ENCODE results near the gene WDR77.

The WDR77 gene

DNA sequence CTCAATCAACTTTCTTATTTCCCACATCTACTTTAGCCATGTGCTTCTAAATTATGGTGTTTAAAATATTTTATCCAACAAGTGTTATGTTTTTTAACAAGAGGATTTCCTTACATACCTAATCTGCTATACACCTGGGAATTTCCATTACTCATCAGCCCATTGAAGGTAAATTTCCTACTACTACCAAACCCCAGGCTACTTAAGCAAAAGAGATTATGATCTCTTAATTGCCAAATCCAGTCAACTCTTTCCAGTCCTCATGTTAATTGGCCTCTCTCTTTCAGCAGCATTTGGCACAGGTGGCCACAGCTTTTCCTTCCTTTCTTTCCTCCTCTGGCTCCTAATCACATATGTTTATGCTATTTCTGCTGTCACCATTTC, 19.7 kb upstream of the WDR77 start:
- DNase-seq (ENCODE audit: low read depth), result no peak

DNA sequence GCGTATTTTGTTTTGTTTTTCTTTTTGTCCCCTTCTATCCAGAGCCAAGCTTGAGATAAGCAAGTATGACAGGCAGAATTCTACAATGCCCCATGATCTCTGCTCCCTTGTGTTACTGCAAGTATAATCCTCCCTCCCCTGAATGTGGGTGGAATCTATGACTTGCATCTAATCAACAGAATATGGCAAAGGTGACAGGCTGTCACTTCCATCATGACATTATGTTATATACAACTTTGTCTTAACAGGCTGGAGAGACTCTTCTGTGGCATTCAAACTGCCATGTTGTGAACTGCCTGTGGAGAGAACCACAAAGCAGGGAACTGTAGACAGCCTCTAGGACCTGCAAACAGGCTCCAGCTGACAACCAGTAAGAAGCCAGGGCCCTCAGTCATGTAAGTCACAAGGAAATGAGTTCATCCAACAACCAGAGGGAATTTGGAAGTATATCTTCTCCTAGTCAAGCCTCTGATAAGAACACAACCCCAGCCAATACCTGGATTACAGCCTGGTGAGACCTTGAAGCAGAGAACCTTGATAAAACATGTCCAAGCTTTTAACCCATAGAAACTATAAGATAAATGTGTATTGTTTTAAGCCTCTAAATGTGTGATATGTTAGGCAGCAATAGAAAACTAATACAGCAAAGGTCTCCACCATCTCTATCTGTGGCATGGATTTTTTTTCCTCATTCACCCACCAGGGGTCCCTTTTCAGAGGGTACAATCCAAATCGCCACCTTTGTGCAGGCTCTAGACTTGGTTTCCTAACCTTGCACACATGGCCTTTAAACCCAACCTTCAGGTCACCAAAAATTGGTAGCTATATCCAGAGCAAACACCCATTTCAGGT, 19.0 kb upstream of the WDR77 start:
- no peak for DNase-seq (ENCODE audit: low read depth)

DNA sequence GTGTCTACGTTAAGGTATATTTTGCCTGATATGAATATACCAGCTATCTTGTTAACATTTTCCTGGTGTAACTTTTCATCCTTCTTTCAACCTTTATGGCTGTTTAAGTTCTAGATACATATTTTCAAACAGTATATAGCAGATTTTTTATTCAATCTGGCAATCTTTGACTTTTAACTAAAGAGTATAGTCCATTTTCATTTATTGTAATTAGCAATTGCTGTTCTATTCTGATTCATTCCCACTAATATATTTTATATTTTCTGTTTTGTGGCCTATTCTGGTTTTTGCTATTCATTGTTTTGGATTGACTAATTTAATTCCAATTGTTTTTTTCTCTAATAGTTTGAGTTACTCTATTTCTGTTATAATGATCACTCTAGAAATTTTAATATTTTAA, 17.4 kb upstream of the WDR77 start:
- DNase-seq (ENCODE audit: low read depth), result no peak

DNA sequence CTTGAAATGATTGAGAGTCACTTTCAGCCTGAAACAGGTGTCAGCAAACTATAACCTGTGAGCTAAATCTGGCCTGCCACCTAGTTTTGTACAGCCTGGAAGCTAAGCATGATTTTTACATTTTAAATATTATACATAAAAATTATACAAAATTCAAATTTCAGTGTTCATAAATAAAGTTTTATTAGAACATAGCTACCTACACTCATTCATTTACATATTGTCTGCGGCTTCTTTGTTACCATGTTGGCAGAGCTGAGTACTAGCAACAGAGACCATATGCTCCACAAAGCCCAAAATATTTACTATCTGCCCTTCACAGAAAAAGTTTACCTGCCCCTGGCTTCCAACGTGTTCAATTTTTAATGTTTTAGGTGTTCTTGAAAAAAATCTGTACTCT, 16.7 kb upstream of the WDR77 start:
- no peak for DNase-seq (ENCODE audit: low read depth)

DNA sequence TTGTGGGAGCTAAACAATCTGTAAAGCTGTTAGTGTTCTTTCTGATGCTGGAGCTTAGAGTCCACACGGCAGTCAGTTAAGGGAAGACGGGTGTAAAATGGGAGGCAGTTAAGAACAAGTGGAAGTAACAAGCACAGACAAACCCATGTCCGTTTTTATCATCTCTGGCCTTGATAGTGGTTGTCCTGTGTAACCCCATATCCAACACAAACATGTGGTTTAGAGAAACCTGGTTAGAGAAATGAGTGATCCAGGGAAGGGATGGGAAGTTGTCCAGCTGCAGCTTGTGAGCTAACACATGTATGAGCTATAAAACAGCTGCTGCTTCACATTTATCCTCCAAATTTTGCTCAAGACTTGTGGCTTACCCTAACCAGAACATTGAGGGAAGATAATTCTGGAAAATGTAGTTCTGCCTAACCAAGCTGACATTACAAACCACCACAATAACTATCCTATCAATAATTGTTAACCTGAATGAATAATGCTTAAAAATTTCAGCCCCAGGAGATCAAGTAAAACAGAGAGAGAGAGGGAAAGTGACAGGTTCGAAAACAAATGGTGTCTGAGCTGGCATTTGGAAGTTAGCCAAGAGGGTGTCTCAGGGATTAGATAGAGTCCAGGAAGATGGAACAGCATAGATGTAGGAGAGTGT, 14.1 kb upstream of the WDR77 start:
- no peak for DNase-seq (ENCODE audit: low read depth)

DNA sequence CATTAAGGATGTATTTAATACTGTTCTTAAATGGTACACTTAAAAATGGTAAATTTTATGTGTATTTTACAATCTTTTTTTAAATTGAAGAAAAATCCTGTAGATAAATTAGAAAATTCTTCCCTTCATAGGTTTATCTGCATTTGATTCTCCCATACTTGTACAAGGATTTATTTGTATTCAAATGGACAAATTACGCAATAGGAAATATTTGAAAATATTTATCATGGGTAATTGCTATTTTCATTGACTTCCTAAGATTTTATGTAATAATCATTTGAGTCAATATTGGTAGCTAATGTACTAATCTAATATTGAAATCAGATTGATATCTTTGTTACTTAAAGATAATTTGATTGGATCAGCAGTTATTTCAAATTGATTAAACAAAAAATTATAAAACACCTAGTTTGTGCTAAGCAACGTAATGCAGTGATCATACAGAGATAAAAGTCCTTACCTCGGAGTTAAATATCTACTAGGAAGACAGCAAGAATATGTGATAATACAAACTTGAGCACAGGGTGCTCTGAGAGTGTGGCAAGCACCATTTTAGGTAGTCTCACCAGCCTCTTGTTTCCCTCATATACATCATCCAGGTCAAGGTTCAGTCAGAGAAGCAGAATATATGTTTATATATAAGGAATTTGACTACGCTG, 13.4 kb upstream of the WDR77 start:
- DNase-seq (ENCODE audit: low read depth), result no peak

DNA sequence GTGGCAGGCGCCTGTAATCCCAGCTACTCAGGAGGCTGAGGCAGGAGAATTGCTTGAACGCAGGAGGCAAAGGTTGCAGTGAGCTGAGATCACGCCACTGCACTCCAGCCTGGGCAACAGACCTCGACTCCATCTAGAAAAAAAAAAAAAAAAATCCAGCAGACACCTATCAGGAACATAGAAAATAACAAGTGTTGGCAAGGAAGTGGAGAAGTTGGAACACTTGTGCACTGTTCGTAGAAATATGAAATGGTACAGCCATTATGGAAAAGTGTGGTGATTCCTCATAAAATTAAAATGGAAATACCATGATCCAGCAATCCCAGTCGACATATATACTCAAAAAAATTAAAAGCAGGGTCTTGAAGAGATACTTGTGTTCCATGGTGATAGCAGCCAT, 12.7 kb upstream of the WDR77 start:
- no peak for DNase-seq (ENCODE audit: low read depth)

DNA sequence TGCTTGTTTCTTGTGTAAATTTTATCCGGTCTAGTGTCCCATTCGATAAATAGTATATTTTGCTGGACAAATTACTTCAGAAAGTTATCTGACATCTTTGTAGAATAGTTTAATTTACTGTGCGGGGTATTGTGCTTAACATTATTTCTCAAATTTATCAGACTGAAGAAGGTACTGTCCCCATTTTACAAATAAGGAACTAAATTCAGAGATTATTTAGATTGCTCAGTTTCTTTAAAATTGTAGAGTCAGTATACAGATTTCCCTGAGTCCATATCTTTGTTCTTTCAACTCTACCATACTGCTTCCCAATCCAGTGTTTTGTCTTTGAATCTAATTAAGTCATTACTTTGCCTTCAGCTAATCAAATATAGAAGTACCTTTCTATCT, 6.6 kb upstream of the WDR77 start:
- no peak for DNase-seq (ENCODE audit: low read depth)

DNA sequence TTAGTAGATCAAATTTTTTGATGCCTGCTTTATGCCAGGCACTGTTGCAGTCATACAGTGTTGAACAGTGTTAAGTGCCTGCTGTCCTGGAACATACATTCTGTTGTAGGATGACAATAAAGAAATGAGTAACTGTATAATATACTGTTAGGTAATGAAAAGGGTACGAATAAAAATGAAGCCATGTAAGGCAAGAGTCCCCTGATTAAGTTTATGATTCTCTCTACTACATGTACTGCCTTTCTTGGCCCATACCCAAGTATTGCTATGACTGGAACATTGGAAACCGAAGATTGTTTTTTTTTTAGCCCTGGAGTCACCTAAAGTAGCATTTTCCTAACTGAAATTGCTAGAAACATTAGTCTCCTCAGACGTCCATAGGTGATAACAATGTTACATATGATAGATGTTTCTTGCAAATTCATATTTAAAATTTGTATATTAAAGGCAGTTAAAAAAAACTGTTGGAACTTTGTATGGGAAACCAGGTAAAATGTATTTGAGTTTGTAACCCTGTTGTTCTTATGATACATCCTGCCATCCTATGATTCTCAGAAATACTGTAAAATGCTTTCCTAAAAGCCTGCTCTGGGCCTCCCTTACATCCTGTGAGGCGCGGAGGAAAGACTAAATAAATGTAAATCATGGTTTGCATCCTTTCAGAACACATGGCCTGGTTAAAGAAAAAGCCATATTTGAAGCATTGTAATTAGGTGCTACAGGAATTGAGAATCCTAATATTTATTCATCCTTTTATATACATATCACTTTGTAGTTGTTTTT, 6.0 kb upstream of the WDR77 start:
- no peak for DNase-seq (ENCODE audit: low read depth)

DNA sequence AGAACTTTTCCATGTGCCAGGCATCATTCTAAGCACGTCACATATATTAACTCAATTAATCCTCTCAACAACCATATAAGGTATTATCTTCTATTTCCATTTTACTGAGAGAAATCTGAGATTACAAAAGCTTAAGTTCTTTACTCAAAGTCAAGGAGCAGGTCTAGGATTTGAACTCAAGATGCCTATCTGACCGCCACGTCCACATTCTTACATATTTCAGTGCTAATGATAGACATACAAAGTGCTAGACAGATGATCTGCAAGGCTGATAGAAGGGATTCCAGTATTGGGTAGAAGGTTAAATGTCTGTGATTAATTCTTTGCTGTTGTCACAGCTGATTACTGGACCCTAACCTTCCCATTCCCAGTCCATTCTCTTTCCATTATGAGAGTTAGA, 4.7 kb upstream of the WDR77 start:
- no peak for DNase-seq (ENCODE audit: low read depth)

DNA sequence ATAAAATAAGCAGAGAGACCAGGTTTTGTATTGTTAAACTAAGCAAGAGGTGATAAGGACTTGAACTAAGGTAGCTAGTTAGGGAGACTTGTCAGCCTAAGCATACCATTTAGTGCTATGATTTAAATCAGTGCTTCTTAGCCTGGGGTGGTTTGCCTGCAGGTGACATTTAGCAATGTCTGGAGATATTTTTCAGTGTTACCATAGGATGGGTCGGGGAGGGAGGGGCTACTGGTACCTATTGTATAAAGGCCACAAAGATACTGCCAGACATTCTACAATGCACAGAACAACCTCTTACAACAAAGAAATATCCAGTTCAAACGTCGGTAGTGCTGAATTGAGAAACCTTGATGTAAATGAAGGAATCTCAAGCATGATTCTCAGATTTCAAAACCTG, 3.5 kb upstream of the WDR77 start:
- DNase-seq (ENCODE audit: low read depth), result no peak

DNA sequence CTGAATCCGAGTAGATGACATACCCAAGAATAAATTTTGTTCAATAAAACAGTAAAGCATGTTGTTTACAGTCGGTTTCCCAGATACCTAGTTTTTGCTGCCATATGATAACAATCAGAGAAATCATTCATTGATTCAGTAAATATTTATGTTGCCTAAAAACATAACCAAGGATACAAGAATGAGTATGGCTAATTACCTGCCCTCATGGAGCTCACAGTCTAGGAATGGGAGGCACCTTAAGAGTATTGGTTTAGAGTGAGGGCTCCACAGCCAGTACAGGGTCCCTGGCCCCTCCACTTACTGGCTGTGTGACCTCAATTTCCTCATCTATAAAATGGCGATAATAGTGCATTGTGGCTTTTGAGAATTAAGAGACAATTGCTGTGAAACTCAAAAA, 1.1 kb upstream of the WDR77 start:
- no peak for DNase-seq (ENCODE audit: low read depth)

DNA sequence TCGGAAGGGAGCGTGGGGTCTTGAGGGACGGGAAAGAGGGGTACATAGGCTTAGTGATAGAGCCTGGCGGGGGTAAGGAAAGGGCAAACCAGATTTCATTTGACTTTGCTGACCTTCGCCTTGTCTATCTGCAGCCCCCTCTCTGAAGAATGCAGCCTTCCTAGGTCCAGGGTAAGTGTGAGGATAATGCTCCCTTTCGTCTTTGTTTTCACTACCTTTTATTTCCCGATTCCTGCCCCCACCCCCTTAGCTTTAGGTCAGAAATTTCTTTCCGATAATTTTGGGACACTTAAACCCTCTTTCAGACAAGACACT, 604 bp upstream of the WDR77 start:
- DNase-seq (ENCODE audit: low read depth), result no peak

DNA sequence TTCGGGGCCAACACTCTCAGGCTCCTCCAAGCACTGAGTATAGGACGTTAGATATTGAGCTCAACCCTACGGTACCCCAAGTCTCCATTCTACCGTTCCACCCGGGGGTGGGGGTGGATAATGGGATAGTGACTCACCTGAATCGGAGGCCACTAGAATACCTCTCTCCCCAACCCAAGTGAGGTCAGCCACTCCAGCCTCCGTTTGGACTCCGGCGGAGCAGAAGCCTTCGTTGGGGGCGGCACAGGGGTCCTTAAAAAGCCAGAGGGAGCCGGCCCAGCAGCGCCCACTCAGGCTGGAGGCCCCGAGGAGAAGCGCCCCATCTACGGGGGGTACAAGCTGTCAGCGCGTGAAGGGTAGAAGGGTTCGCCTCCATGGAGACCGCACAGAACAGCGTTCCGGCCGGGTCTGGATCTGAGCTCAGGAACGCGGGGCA, 556 bp downstream of the WDR77 start:
- peak; percentile 11 for DNase-seq (ENCODE audit: low read depth)

DNA sequence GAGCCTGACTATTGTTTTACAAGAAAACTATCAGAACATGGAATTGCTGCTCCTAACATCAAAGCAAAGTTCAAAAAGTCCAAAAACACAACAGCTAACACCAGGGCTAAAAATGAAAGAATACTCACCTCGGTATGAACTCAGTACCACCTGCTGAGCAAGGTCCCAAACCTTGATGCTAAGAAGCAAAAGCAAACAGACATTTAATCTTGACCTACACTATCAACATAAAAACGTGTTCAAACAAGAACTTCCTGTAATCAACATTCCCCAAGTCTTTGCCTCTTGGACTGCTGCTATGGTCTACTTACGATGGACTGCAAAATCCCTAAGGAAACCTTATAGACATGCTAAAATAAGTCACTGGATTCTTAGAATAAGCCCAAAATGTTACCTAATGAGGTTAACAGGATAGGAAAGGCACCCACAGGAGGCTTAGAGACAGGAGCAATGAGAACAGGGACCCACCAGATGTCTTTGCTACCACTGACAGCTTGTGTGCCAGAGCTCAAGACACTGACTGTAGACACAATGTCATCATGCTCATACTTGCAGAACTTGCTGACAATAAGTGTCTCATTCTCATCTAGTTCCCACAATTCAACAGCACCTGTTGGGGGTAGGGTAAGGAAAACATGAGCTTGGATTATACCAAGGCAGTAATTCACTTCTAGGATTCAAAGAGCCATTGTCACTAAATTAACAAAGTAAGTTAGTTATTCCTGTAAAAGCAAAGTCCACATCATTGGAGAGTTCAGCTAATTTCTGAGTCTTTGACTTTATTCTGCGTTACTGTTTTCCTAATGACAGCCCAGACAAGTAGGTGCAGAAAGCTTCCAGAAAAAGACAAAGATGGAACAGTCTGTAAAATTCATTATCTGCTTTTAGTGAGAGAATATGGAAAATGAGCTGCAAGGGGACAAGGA, 1.8 kb downstream of the WDR77 start:
- no peak for DNase-seq (ENCODE audit: low read depth)

DNA sequence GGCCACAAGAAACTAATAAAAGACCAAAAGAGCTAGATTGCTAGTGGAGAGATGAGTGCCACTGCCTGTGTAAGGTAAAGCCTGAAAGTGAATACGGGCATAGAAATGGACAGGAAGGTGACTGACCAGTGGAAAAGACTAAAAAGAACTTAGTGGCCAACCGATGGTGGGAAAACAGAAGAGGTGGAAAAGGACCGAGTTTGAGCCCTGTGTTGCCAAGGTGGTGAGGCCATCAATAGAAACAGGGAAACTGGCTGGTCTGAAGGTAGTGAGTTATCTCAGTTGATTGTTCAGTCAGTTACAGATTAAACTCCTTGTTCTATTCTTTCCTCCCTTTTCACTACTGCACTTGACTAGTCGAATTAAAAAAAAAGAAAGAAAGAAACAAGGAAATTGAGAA, 2.5 kb downstream of the WDR77 start:
- DNase-seq (ENCODE audit: low read depth), result no peak

DNA sequence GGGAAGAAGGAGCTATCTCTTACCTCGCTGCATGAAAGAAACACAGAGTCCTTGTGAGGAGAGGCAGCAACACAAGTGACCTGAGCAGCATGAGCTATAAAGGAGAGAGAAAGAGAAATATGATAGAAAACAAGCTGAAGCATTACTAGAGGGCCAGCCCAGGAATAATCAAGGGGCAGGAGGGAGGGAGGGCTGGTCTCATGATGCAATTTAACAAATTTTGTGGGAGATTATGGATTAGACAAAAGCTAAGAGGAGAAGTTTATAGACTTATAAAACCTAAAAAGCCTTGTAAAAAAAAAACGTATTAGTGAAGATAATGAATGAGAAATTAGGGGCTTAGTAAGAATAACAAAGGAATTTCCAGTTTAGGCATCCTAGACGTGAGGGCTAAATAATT, 5.0 kb downstream of the WDR77 start:
- no peak for DNase-seq (ENCODE audit: low read depth)

DNA sequence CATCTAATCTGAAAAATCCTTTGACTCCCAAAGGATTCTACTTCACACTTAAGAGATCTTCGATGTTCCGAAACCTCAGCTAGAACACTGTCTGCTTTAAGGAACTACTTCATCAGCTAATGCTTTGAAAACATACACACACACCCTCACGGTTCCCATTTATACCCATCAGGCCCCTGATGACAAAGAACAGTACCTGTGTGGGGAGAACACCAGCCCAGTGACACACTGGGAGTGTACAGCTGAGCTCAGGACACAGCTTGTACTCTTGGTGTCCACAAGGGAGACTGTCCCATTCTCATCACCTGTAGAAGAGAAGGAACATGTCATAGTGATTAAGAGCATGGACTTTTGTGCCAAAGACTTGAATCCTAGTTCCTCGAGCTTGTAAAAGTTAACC, 6.6 kb downstream of the WDR77 start:
- DNase-seq (ENCODE audit: low read depth), result no peak

DNA sequence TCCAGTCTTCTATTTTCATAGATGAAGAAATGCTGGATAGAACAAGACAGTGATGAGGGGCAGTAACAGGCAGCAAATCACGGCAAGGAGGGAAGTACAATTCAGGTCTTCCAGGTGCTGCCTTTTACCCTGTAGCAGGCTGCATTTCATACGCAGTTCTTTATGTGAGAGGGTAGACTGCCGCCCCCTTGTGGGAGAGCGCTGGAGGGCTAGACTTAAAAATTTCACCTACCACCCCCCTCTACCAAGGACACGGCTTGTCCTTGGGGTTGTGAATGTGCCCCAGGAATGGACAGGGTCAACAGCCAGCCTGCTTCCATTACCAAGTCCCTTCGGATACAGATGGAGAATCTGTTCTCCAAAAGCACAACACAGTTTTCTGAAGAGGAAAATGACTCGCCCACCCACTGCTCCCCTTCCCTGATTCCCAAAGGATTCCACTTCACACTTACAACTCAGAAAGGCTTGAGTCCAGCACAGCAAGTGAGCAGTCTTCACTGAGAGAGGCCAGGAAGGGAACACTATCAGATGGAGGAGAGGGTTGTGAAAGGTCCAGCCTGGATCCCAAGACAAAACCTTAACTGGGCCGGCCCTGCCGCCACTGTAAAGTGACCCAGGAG, 7.4 kb downstream of the WDR77 start:
- peak; percentile 35 for DNase-seq (ENCODE audit: low read depth)

DNA sequence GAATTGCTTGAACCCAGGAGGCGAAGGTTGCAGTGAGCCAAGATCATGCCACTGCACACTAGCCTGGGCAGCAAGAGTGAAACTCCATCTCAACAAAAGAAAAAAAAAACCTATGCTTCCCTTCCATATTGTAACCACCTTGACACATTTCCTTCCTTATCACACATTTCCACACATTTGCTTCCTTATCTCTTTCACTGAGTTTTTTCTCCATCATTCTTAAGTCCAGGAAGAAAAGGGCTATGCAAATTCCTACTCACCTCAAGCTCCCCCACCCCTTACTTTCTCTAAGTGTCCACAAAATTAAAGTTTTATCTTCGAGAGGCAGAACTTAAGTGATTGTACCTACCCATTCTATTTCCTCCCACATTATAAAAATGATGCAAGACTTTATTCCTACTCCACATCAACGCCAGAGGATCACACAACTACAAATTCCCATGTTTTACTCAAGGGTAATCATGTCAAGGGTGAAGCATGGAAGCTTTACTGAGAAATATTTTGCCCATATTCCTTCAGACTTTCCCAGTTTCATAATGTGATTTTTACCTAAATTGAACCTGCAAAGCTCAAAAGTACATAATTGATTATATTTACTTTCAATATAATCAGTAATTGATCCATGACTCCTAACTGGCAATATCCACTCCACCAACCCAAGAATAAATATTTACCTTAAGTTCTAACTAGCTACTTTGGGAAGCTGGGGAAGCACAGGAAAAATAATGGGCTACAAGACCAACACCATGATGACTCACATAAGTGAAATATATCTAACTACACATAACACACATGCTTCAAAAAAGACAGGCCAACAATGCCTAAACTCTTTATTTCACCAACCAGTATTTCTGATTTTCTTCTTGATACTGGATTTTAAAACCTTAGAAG, 9.3 kb downstream of the WDR77 start:
- DNase-seq (ENCODE audit: low read depth), result no peak
